Stomach (tissue), 4 donors: ENCODE results near the gene ACSF3.

Source experiments
- CTCF ChIP-seq, 7 experiments: fragments of 450-650 bp in 4 of 7; fragments of 200-600 bp in 3 of 7; sonication (generic) in 3 of 7; IDR thresholded peaks; one replicate each; pipeline ENCODE4 v1.5.1; 2016 to 2019; ENCODE audit warnings: antibody characterized with exemption in 7 of 7, control low read depth in 2 of 7, mild to moderate bottlenecking in 1 of 7
- EP300 ChIP-seq: sonication (generic); formaldehyde crosslinking; IDR thresholded peaks from one replicate; pipeline ENCODE4 v1.6.1; 2017; ENCODE audit warnings: antibody characterized with exemption
- POLR2A ChIP-seq, 4 donors: fragments of 450-650 bp; IDR thresholded peaks; one replicate each; pipeline ENCODE4 v1.6.1; 2016; ENCODE audit warnings: antibody characterized with exemption in 4 of 4, control low read depth in 2 of 4, mild to moderate bottlenecking in 1 of 4, moderate library complexity in 1 of 4

- TF ChIP-seq POLR2A (IDR thresholded peaks at IDR 0.05) = no peak
- TF ChIP-seq CTCF (IDR thresholded peaks at IDR 0.05) = no peak
- no peak for TF ChIP-seq EP300
Observed at GRCh38 chr16:89116341-89117226, 22.9 kb downstream of the ACSF3 start.
